Mucosa of gallbladder (tissue), 1 donor: Measurements from ENCODE around the gene FBXW10. TPM values are rescaled to one million over a fixed set of nuclear protein-coding genes. Genes with fewer than 3 reads are reported as not detected.
"Not testable (repeated sequence)": the region's sequence is repeated elsewhere in the genome, so short reads cannot be mapped to it uniquely, and the experiment has no call there.

ENCODE experiments used
- DNase-seq: peaks from one replicate; pipeline ENCODE4 v3.0.0-alpha.2; 2020; ENCODE audit warnings: low spot score
- total RNA-seq: library from RNA; stranded (reverse); gene quantifications from one replicate; pipeline ENCODE4 v1.2.1, GENCODE V29; 2021
- donor health status: DM: no; HTN: no; CAD: no.

FBXW10 gene, protein sequence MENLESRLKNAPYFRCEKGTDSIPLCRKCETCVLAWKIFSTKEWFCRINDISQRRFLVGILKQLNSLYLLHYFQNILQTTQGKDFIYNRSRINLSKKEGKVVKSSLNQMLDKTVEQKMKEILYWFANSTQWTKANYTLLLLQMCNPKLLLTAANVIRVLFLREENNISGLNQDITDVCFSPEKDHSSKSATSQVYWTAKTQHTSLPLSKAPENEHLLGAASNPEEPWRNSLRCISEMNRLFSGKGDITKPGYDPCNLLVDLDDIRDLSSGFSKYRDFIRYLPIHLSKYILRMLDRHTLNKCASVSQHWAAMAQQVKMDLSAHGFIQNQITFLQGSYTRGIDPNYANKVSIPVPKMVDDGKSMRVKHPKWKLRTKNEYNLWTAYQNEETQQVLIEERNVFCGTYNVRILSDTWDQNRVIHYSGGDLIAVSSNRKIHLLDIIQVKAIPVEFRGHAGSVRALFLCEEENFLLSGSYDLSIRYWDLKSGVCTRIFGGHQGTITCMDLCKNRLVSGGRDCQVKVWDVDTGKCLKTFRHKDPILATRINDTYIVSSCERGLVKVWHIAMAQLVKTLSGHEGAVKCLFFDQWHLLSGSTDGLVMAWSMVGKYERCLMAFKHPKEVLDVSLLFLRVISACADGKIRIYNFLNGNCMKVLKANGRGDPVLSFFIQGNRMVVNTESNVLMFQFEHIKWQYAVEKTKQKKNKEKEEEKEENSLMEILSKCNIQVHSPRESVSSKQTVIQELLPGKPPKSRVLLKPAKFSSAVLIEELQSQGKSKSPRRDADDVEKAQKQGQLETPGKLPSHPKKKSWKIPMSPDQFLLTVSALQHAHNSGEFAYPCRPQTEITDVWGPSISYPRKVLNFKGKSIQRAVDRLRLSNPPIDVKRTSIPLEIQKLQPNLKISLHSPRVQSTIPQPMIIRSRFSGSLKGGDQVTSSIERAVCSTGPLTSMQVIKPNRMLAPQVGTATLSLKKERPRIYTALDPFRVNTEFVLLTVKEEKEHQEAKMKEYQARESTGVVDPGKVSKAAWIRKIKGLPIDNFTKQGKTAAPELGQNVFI
- total RNA-seq, result 0.86 TPM

DNA sequence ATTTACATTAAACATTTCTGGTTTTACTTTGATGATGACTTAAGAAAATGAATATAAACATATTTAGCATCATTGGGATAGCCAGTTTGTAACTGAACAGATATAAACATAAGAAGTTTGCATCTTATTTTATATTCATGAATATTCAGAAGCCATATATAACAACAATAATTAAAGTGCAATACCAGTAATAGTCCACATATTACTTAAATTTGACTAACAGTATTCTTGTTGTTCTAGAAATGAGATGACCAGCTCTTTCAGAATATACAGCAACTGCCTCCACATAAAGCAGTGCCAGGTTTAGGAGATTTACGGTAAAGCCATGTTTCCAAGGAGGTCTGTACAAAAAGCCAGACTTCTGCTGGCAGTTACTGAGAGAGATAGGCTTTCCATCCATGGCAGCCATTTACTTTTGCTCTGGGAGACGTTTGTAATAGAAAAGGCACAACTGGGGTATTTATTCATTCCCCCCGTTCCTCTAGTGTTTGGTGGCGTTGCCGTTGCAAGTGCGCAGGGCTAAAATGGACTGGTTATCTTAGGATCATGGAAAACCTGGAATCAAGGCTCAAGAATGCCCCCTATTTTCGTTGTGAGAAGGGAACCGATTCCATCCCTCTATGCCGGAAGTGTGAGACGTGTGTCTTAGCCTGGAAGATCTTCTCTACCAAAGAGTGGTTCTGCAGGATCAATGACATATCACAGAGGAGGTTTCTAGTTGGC is at the start of gene FBXW10:
FBXW10 (plus strand) TSS at position 356 of the 723 bp plus-strand sequence; CDS start at position 547, 191 bp downstream.
- DNase-seq, result not testable (repeated sequence)

DNA sequence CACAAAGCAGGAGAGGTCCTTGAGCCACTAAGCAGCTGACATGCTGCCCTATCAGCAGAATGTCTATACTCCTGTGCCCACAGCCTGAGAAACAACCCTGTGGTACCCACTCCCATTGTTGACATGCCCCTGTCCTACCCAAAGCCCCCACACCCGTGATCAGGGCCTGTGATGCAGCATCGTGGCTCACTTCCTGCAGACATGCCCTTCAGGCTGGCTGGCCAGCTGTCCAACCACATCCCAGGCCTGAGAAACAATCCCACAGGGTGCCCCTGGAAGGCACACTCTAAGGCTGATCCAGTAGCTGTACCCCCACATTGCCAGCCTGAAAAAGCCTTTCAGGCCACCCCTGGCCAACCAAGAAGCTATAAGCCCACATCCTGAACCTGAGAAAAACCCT is 48.7 kb upstream of the FBXW10 start:
- DNase-seq, result not testable (repeated sequence)

DNA sequence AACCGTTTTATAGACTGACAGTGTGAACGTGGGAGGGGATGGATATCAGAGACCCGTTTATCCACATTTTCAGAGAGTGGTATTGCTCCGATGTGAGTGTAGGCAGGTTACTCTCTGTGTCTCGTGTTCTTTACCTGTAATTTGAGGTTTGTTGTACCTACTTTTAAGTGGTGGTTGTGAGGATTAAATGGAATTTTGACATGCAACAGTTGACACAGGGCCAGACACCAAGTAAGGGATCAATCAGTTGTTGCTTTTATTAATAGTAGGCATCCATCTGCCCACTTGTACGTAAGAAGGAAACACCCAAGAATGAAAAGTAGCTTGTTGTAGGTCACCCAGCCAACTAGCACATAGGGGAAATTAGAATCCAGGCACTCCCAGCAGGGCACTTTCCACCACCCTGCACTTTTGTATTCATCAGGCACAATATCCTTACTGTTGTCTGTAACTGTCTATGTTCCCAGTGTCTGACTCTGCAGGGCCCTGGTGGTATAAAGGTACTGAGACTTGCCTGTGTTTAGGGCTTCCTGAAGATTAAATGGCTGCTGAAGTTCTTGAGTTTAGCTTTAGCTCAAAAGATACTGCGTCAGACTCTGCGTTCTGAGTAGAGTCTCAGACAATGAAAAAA is 45.3 kb upstream of the FBXW10 start:
- not testable (repeated sequence) for DNase-seq

DNA sequence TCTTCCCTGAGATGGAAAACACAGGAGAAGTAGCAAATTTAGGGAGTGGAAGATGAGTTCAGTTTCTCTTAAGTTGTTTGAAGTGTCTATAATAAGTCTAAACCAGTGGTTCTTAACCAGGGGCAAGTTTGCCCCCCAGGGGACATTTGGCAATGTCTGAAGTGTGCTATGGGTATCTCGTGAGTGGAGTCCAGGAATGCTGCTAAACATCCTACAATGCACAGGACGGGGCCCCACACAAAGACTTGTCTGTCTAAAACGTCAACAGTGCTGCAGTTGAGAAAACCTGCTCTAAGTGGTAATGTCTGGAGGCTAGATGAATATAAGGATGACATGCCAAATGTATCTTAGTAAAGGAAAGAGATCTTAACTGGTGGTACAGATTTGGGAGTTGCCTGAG is 37.9 kb upstream of the FBXW10 start:
- DNase-seq, result not testable (repeated sequence)

DNA sequence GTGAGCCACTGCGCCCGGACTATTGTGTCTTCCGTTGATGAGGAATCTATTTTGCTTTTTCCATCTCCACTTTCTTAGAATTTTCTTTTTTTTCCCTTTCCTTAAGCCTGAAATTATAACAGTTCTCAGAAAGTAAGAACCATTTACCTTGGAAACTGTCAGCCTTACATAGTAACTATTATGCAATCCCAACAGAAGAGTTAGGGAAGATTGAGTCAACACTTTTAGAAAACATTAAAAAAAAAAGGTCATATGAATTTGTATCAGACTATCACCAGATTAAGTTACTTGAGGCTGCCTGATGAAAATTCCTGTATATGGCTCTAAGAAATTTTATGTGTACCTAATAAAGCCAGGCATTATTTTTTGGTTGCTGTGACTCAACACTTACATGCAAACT is 35.6 kb upstream of the FBXW10 start:
- DNase-seq, result not testable (repeated sequence)

DNA sequence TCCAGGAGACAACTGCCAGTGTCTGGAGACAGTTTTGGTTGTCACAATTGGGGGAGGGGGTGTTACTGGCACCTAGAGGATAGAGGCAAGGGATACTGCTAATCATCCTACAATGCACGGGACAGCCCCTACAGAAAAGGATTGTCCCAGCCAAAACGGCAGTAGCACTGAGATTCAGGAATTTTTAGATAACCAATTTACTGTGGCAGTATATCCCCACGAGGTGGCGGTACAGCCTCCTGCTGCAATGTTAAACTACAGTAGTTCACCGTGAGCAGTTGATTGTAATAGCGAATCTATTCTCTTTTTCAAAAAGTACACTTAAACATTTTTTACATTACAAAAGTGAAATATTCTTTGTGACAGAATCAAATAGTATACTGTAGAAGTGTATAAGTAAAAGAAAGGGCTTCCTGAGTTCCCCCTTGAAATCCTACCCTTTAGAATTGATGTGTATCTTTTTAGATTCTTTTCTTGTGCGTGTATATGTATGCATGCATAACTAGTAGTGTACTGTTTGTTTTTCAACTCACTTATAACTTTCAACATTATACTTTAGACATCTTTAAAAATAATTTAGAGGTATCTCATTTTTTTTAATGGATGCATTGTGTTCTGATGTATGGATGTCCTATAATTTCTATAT is 31.4 kb upstream of the FBXW10 start:
- peak; percentile 72 for DNase-seq

DNA sequence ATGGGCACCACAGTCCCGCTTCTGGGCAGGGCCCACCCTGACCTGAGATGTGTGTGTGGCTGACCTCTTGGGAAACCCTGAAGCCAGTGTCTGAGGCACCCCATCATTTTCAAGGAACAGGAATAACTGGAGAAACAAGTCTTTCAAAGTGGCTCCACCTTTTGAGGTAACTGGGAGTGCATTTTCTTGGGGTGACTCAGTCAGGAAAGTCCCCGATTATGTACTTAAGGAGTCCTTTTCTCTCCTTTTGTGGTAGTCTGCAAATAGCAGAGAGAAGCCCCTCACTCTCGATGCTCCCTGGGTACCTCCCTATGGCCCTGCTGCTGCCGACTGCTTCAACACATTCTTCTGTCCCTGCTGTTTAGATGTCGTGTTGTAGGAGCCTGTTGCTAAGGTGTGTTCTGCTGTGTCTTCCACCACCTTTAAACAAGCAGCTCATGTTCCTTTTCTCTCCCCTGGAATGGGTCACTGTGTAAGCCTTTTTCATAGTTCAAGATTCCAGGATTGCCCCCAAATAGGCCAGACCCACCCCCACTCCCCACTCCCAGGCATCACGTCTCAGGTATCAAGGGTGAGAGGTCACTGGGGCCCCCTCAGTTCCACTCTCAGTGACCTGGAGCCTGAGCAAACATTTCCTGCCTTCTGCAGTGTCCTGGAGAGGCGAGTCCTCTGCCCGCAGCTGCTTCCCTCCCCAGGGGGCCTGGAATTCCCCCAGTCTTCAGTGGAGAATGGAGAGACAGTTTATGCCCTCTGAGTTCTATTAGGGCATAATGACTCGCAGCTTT is 25.0 kb upstream of the FBXW10 start:
- DNase-seq, result not testable (repeated sequence)

DNA sequence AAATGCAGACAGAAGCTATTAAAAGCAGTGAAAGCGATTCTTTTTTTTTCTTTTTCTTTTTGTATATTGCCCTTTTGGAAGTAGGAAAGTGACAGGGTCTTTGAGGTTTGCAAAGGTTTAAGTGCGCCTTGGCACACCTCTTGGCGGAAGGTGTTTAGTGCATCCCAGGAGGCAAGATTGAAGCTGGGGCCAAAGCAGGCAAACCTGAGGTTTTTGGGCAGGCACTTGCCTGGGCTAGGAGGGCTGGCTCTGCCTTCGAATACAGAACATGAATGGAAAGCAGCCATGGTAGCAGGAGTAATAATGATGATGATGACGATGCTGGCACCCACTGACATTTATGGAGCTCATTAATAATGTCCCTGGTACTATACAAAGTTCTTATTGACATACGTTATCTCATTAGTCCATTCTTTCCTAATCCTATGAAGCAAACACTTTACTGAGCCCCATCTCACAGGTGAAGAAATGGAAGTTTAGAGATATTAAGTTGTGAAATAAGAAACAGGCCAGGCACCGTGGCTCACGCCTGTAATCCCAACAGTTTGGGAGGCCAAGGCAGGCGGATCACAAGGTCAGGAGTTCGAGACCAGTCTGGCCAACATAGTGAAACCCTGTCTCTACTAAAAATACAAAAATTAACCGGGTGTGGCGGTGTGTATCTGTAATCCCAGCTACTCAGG is 24.3 kb upstream of the FBXW10 start:
- not testable (repeated sequence) for DNase-seq

DNA sequence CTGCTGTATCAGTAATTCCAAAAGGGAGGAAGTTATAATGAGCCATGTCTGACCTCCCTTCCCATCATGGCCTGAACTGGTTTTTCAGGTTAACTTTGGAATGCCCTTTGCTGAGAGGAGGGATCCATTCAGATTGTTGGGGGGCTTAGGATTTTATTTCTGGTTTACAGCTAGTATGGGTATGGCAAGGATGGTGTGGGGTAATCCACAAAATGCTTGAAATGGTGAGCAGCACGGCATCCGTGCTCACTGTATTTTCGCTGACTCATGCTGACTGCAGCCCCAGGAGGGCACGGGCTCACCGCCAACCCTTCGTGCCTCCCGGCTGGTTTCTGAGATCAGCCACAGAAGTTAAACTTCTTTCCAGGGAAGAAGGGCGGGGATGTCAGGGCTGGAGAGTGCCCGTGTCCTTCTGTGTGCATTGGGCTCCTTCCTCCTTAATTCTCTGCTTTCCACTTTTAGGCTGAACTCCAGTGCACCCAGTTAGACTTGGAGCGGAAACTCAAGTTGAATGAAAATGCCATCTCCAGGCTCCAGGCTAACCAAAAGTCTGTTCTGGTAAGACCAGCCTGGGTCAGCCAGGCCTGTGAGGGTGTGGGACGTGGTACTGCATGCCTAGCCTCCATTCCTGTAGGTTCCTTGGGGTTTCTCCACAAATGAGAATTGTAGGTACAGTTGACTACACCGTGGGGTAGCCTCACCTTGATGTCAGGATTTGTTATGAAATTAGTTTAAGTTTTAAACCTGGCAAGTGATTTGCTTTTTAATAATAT is 21.9 kb upstream of the FBXW10 start:
- DNase-seq, result not testable (repeated sequence)

DNA sequence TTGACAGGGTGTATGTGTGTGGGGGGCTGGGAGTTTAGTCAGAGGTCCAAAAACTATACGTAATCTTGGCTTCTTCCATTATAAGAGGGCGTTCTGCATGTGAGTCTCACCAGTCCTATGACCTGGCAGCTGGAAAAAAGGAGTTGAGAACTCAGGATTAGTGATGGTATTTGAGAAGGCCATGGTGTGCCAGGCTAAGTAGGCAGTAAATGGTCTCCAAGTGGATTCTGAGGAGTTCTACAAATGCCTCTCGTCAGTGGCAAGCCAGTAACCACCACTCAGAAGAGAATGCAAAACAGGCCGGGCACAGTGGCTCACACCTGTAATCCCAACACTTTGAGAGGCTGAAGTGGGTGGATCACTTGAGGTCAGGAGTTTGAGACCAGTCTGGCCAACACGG is 21.2 kb upstream of the FBXW10 start:
- not testable (repeated sequence) for DNase-seq

DNA sequence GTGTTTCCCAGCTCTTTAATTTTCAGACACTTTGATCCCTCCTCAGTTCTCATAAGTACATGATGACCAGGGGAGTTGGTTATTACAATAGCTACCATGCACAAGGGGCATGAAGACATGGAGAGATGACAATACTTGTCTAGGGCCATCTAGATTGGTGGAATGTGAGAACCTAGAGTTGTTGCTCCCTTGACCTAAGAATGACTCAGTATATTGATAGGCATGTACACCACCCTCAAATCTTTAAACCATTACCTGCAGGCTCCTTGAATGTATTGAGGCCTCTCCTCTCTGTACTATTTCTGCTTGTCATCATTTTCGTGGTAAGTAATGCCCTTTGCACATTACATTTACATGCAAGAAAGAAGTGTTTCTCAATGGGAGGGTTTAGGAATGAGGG is 20.3 kb upstream of the FBXW10 start:
- not testable (repeated sequence) for DNase-seq

DNA sequence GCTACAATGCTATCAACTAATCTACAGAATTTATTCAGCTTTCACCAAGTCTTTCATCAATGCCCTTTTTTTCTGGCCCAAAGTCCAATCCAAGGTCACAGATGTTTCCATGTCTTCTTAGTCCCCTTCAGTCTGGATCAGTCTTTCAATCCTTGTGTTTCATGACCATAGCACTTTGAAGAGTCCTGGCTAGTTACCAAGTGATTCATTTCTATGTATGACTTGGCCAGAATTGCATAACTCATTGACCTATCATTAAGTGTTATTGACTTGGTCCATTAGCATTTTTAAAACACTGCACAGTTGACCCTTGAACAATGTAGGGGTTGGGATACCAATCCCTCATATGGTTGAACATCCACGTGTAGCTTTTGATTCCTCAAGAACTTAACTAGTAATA is 11.4 kb upstream of the FBXW10 start:
- not testable (repeated sequence) for DNase-seq

DNA sequence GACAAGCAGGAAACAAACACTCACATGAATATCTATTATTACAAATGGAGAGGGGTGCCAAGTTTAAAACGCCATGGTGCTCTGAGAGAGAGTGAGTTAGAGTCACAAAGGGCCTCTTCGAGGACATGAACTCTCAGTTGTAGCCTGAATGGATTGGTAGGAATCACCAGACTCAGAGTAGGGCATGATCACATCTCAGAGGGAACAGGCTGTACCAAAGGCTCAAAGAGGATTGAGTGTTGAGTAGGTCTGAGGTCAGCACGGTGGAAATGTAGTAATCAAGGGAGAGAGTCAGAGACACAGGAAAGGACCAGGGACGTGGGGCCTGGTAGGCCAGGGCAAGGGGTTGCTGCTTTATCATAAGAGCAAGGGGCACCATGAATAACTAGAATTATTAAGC is 10.5 kb upstream of the FBXW10 start:
- not testable (repeated sequence) for DNase-seq

DNA sequence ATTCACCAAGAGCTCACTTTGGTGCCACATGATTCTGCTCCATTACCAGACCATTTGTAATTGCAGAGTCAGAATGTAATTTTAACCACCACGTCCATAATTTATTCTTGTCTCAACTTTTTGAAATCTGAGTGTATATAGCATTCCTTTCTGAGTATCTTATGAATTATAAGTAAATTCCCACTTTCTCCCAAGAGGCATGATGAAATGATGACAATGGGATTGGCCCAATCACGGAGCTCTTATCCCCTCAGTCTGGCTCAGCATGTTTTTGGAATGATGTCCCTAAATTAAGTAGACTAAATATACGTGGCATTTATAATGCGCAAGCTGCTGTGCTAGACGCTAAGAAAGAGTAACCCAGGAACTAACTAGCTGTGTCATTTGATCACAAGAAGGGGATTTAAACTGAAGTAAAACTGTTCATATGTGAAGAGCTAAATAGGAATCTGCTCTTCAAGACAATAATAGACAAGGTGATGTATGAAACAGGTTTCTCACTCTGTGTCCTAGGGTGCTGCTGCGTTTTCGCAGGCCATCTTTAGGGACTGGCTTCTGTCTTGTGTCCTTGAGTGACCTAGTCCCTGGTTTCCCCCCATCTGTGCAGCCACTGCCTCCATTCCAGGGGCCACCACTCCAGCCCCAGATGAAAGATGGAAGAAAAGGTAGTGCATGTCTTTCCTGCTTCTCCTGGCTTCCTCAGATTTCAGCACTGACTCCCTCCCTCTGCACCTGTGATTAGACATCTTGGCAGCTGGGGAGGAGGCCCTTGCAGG is 4.0 kb upstream of the FBXW10 start:
- not testable (repeated sequence) for DNase-seq

DNA sequence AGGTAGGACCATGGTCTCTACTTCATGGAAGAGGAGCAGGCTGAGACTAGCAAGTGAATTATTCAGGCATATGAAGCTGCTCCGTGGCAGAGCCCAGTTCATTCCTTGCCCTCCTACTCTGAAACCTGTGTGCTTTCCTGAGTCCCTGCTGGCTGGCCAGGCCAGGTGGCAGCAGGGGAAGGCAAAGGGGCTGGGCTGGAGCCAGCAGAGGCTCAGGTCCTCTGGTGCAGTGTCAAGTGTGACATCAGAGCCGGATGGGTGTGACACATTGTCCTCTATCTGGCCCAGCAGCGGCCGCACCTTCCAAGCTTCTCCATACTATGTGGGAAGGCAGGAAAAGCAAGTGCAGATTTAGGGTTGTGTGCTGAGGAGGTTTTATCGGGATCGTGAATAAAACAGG is 2.6 kb upstream of the FBXW10 start:
- not testable (repeated sequence) for DNase-seq

DNA sequence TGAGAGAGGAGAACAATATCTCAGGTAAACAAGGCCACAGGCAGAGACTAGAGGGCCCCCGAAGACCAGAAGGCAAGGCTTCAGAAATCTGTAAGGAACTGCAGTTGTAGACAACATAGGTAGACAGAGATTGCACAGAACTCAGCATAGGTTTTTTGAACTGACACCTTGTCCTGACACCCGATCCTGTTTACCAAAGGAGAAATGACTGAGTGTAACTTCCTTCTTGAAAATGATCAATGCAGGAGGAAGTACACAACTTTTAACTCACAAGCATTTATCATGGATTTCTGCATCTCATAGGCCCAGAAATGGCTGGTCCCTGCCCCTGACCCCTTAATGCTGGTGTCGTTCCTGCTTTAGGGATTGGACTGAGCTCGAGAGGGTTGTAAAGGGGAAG is 872 bp downstream of the FBXW10 start:
- not testable (repeated sequence) for DNase-seq

DNA sequence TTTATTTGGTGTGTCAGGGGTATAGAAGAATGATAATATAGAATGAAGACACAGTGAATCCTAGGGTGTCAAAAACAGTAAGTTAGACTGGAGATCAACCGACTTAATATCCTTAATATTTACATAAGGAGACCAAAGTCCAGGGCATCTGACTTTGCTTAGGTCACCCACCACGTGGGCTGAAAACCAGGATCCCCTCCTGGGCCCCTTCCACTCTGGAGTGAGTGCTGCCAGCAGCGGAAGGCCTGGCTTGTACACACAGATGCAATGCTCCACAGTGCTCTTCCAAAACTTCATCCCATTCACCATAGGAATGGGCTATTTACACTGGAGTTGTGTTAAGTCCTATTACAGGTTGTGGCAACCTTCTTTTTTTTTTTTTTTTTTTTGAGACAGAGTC is 2.7 kb downstream of the FBXW10 start:
- DNase-seq, result peak; percentile 68

DNA sequence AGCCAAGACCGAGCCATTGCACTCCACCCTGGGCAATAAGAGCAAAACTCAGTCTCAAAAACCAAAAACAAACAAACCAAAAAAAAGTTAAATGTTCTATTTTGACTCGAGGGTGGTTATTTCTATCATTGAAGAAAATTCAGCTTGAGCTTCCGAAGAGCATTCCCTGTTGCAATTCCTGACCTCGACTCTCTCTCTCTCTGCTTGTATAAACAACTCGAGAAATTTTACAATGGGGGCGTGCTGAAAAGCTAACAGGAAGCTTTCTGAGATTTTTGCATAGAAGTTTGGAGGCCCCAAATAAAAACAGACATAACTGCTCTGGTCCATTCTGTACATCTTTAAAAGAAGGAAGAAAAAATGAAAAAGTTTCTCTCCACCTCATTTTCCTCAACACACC is 3.6 kb downstream of the FBXW10 start:
- DNase-seq, result not testable (repeated sequence)
